Left hindlimb (tissue), 1 donor: Measurements from ENCODE around the gene OLFM2.
"Not testable (repeated sequence)": the region's sequence is repeated elsewhere in the genome, so short reads cannot be mapped to it uniquely, and the experiment has no call there.

Experiments
- DNase-seq: peaks from one replicate; pipeline ENCODE4 v3.0.0-alpha.2; 2018

The OLFM2 gene

DNA sequence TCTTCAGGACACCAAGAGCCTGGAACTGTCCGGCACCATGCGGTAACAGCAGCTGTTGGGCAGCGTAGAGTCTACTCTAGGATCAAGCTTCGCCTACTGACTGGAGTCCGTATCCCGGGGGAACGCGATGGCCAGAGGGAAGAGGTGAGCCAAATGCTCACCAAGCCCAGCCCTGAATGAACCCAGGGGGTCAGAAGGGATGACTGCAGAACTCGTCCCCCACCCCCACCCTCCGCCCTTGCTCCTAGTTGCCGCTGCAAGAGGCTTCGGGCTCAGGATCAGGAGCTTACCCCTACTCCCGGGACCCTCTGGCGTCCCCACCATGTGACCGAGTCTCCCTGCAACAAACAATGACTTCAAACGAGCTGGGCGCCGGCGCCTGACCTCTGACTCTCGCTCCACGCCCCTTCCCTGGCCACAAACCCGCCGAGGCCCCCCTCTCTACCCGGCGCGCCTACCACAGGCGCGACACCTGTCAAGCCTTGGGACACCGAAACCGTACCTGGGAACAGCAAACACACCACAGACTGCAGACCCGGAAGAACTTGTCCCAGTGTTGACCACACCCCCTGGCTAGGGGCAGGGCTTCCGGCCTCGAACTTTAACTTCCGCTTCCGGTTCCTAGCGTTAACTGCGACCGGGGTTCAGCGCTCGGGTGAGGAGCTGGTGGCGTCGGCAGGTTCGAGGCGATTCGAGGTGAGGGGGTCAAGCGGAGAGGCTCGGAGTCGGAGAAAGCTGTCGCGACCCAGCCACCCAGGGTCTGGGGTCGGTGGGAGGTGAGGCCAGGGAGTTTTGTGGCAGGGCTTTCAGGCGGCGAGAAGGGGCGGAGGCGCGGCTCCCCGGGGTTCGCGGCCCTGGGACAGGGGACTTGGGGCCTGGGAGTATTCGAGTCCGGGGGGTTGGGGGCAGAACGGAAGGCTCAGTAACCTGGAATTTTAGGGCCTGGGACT is 108.8 kb downstream of the OLFM2 start, which contains the start of gene UBL5:
Gene UBL5, plus strand, starts transcription at position 630 of the 950 bp plus-strand sequence. CDS start 420 bp downstream, outside the sequence.
- DNase-seq: peak; percentile 88

DNA sequence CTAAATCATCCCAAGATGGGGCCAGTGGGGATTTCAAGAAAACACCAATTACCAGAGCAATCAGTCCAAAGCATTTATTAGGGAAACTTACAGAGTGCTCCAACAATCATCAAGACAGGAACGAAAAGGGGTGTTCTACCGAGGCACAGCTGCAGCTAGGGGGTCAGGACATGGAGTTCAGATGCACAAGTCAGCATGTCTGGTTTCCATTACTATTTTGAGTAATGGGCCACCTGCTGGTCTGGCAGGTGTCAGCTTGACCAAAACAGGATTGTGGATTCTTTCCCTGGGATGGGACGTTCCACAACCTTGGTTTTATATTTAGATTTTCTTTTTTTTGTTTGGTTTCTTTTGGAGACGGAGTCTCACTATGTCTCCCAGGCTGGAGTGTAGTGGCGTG is 112.5 kb downstream of the OLFM2 start:
- DNase-seq: no peak

- DNase-seq: not testable (repeated sequence)
Observed at GRCh38 chr19:9820034-9820433, 116.3 kb downstream of the OLFM2 start.

- no peak for DNase-seq
Observed at GRCh38 chr19:9819596-9819909, 116.8 kb downstream of the OLFM2 start.

- DNase-seq: peak; percentile 100
Observed at GRCh38 chr19:9818734-9819595, 117.3 kb downstream of the OLFM2 start, which contains the start of gene FBXL12. FBXL12 (minus strand) TSS chr19:9819079; CDS start chr19:9818813, 266 bp downstream.

GRCh38 chr19:9818175-9818733 is 118.1 kb downstream of the OLFM2 start:
- no peak for DNase-seq

DNA sequence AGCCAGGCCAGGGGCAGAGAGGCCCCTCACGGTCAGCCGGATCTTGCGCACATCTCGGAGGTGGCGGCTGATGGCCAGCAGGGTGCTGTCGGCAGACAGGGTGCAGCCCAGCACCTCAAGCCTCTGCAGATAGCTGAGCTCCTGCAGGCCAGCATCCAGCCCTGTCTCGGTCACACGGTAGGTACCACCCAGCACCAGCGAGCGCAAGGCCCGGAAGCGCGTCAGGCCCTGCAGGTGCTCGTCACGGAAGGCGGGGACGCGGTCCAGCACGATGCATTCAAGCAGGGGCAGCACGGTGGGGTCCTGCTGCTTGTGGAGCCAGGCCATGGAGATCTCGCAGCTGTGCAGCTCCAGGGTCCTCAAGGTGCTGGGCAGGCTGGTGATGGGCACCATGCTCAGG is 125.2 kb downstream of the OLFM2 start:
- DNase-seq: no peak

DNA sequence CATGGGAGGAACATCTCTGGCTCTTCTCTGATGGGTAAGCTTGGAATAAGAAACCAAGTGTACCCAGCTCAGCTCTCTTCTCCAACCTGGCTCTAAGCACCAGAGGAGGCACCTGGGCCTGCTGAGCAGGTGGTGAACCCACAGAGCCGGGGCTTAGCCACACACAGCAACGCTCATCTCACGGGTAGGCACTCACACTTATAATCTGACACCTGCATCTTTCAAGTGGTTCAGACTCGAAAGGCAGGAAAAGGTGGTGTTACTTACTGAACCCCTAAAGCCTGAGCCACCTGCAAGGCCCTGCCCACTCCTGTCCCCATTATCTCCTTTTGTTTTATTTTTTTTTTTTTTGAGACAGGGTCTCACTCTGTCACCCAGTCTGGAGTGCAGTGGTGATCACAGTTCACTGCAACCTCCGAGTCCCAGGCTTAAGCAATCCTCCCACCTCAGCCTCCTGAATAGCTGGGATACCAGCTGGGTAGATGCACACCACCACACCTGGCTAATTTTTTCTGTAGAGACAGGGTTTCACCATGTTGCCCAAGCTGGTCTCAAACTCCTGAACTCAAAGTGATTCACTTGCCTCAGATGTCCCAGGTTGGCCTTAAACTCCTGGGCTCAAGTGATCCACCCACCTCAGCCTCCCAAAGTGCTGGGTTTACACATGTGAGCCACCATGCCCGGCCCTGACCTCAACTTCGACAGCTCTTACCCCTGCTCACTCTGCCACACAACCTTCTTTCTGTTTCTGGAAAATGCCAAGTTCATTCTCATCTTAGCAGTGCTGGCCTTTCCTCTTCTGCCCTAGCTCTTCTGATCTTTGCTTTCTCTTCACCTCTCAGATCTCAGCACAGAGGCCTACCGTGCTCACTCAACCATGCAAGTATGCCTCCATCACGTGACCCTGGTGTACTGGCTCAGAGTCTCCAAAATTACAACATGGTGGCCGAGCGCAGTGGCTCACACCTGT is 127.2 kb downstream of the OLFM2 start:
- DNase-seq: no peak

GRCh38 chr19:9806803-9807202 is 129.5 kb downstream of the OLFM2 start:
- no peak for DNase-seq
